Measurements from ENCODE around the gene PIM3.

The PIM3 gene

DNA sequence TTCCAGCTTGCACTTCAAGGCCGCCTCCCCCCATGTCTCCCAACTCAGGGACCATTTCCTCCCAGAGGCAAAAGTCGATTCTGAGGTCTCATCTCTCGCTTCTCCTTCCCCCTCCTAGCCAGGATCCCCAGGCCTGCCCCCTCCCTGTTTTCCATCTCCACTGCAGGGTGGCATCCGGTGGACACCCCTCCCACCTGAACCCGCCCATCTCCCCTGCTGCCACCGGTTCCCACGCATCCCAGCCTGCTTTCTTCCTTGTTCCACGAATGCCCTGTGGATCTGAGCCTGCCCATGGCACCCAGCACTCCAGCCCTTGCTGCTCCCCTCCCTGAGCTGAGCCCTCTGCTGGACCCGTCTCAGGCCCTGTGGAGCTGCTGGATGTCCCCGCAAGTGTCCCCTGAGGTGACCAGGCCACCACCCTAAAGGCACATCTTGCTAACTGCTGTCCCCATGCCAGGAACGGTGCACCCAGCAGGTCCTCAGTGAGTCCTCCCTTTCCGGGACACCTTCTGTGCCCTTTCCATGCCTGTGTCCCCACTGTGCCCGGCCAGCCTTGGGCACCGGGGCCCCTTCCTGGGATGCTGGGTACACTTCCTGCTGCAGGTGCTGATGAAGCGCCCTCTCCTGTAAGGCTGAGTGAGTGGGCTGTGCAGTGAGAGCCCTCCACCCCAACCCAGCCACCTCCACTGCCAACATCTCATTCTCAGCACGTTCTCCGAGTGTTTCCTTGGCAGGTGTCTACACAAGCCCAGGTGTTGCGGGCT is 51.1 kb downstream of the PIM3 start:
- H3K9me3 ChIP-seq (ENCODE audit: insufficient read depth, low read length, severe bottlenecking) = no peaks in the 10 kb centered on the region

DNA sequence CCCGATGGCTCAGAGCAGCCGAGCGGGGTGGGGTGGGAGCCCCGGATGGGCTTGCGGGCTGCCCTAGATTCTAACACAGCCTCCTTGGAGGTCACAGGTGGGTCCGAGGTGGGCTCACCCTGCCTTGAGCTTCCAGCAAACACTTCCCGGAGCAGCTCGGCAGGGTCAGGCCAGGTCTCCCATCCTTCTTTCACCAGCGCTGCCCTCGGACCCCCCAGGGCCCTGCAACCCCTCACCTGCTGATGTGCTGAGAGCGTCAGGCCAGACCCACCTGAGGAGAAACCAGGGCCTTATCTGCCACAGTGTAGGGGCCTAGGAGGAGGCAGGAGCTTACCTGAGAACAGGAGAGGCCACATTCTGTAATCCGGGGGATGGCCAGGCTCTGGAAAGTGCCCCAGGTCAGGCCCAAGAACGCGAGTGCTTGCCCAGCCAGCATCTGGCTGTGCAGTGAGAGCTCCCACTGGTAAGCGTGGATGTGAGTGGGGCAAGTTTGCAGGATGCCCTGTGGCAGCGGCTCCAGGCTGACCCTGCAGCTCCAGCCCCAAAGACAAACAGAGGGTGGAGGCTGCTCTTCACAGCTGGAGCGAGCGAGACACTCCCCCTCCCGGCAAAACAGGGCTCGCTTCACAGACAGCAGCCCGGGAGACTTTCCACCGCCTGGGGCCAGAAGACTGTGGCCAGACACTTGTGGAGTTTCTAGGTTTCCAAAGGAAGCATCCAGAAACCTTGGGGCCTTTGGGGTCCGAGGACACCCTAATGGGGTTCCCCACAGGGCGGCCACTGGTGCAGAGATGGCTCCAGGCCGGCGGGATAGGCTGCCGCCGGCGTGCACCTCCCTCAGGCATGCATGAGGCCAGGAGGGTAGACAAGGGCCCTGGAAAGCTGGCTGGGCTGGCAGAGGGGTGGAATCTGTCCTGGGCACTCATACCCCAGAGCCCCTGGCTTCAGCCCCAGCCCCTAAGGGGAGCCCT is 51.9 kb downstream of the PIM3 start, which contains the start of gene IL17REL:
IL17REL (minus strand) TSS at position 555 of the 971 bp plus-strand sequence; CDS start at position 436, 119 bp downstream.
- no peak within 1 kb of the TSS for H3K4me2 ChIP-seq (ENCODE audit: insufficient read depth, low read length)

More for the DNA sequence above, 51.1 kb downstream of the PIM3 start:
- H2AFZ ChIP-seq (ENCODE audit: low read depth, low read length) = no peak overlapping the region
- ATAC-seq (ENCODE audit: insufficient read depth, low read depth) (no peak), DNase-seq (no peak)
- H3K36me3 ChIP-seq (ENCODE audit: insufficient read depth, low read length) = no peaks in the 10 kb centered on the region
- H3K27me3 ChIP-seq (ENCODE audit: insufficient read depth, low read length, poor library complexity) = no peaks in the 10 kb centered on the region
- H4K20me1 ChIP-seq (ENCODE audit: insufficient read depth, low read length) = no peaks in the 10 kb centered on the region
- H3K79me2 ChIP-seq (ENCODE audit: insufficient read depth, low read length) = no peaks in the 10 kb centered on the region
- H3K27ac ChIP-seq (ENCODE audit: low read length) = no peak overlapping the region
- no peak for TF ChIP-seq EZH2 (IDR thresholded peaks at IDR 0.05; ENCODE audit: borderline replicate concordance, low read depth, low read length, severe bottlenecking)
- TF ChIP-seq, protein P1, sequence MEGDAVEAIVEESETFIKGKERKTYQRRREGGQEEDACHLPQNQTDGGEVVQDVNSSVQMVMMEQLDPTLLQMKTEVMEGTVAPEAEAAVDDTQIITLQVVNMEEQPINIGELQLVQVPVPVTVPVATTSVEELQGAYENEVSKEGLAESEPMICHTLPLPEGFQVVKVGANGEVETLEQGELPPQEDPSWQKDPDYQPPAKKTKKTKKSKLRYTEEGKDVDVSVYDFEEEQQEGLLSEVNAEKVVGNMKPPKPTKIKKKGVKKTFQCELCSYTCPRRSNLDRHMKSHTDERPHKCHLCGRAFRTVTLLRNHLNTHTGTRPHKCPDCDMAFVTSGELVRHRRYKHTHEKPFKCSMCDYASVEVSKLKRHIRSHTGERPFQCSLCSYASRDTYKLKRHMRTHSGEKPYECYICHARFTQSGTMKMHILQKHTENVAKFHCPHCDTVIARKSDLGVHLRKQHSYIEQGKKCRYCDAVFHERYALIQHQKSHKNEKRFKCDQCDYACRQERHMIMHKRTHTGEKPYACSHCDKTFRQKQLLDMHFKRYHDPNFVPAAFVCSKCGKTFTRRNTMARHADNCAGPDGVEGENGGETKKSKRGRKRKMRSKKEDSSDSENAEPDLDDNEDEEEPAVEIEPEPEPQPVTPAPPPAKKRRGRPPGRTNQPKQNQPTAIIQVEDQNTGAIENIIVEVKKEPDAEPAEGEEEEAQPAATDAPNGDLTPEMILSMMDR (IDR thresholded peaks at IDR 0.05; ENCODE audit: borderline replicate concordance, extremely low read depth, low read length, poor library complexity, severe bottlenecking) = no peak
- H3K4me3 ChIP-seq (ENCODE audit: low read depth in 1 of 2, low read length in 2 of 2) = no peak overlapping the region
- H3K9ac ChIP-seq (ENCODE audit: low read depth, low read length) = no peak overlapping the region
- no peaks in the 10 kb centered on the region for H3K4me1 ChIP-seq (ENCODE audit: insufficient read depth, low read length)
- no peak overlapping the region for H3K4me2 ChIP-seq (ENCODE audit: insufficient read depth, low read length)

More for the DNA sequence above, 51.9 kb downstream of the PIM3 start, which contains the start of gene IL17REL:
- Histone ChIP-seq H3K27ac (ENCODE audit: low read length) (no peak within 1 kb of the TSS), H3K9me3 (ENCODE audit: insufficient read depth, low read length, severe bottlenecking) (no peaks in the 10 kb centered on the region), H2AFZ (ENCODE audit: low read depth, low read length) (no peak within 1 kb of the TSS), H3K9ac (ENCODE audit: low read depth, low read length) (no peak within 1 kb of the TSS), H4K20me1 (ENCODE audit: insufficient read depth, low read length) (no peaks in the 10 kb centered on the region), H3K36me3 (ENCODE audit: insufficient read depth, low read length) (no peaks in the 10 kb centered on the region), H3K27me3 (ENCODE audit: insufficient read depth, low read length, poor library complexity) (no peaks in the 10 kb centered on the region), H3K4me1 (ENCODE audit: insufficient read depth, low read length) (no peaks in the 10 kb centered on the region), H3K4me3 (ENCODE audit: low read depth in 1 of 2, low read length in 2 of 2) (no peak within 1 kb of the TSS), H3K79me2 (ENCODE audit: insufficient read depth, low read length) (no peaks in the 10 kb centered on the region)
- DNase-seq = no peak
- TF ChIP-seq, protein P1 (IDR thresholded peaks at IDR 0.05; ENCODE audit: borderline replicate concordance, extremely low read depth, low read length, poor library complexity, severe bottlenecking) = no peak
- TF ChIP-seq EZH2 (IDR thresholded peaks at IDR 0.05; ENCODE audit: borderline replicate concordance, low read depth, low read length, severe bottlenecking) = no peak
- ATAC-seq (ENCODE audit: insufficient read depth, low read depth) = no peak
